GM15510 (cell line): Measurements from ENCODE around the gene SLC35F5.

ENCODE experiments used
- POLR2A ChIP-seq: IDR thresholded peaks from 3 replicates; pipeline ENCODE4 v1.6.1; 2011; ENCODE audit warnings: borderline replicate concordance; ENCODE audit not compliant: insufficient read length; ENCODE audit errors: extremely low read depth

Gene SLC35F5

GRCh38 chr2:113767811-113768460, 11.5 kb upstream of the SLC35F5 start:
- TF ChIP-seq POLR2A = no peak

- no peak for TF ChIP-seq POLR2A
Measured at GRCh38 chr2:113765276-113765675, 8.8 kb upstream of the SLC35F5 start.

- no peak for TF ChIP-seq POLR2A
Measured at GRCh38 chr2:113762377-113763118, 6.1 kb upstream of the SLC35F5 start.

GRCh38 chr2:113760400-113760799, 4.0 kb upstream of the SLC35F5 start:
- TF ChIP-seq POLR2A = no peak

- TF ChIP-seq POLR2A = no peak
Measured at GRCh38 chr2:113757138-113757657, 756 bp upstream of the SLC35F5 start.

- no peak for TF ChIP-seq POLR2A
Measured at GRCh38 chr2:113755835-113756354, 547 bp downstream of the SLC35F5 start.

GRCh38 chr2:113755035-113755834, 1.2 kb downstream of the SLC35F5 start:
- no peak for TF ChIP-seq POLR2A

- no peak for TF ChIP-seq POLR2A
Measured at GRCh38 chr2:113754160-113754559, 2.3 kb downstream of the SLC35F5 start.

GRCh38 chr2:113750385-113750784, 6.1 kb downstream of the SLC35F5 start:
- TF ChIP-seq POLR2A = no peak

GRCh38 chr2:113741091-113741490, 15.4 kb downstream of the SLC35F5 start:
- TF ChIP-seq POLR2A = no peak

GRCh38 chr2:113739849-113740248, 16.6 kb downstream of the SLC35F5 start:
- no peak for TF ChIP-seq POLR2A

GRCh38 chr2:113734185-113734584, 22.3 kb downstream of the SLC35F5 start:
- no peak for TF ChIP-seq POLR2A

- no peak for TF ChIP-seq POLR2A
Measured at GRCh38 chr2:113724010-113724409, 32.4 kb downstream of the SLC35F5 start.

- no peak for TF ChIP-seq POLR2A
Measured at GRCh38 chr2:113723411-113723810, 33.0 kb downstream of the SLC35F5 start.

GRCh38 chr2:113720167-113720566, 36.3 kb downstream of the SLC35F5 start:
- TF ChIP-seq POLR2A = no peak
